ENCODE results near the gene TRIO.

The TRIO gene

DNA sequence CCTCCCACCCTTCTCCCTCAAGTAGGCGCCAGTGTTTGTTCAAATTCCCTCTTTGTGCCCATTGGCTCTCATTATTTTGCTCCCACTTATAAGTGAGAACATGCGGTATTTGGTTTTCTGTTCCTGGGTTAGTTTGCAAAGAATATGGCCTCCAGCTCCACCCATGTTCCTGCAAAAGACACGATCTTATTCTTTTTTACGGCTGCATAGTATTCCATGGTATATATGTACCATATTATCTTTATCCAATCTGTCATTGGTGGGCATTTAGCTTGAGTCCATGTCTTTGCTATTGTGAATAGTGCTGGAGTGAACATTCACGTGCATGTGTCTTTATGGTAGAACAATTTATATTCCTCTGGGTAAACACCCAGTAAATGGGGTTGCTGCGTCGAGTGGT, 375.5 kb downstream of the TRIO start:
- Histone ChIP-seq H3K23ac (ENCODE audit: low read length) (no peak overlapping the region), H2AK5ac (ENCODE audit: low read length) (no peak overlapping the region), H2AFZ (ENCODE audit: insufficient read depth, low read length, poor library complexity) (no peak overlapping the region), H3K4me3 (ENCODE audit: low read depth, low read length) (no peak overlapping the region), H3K14ac (ENCODE audit: low read length) (no peak overlapping the region), H3K9me3 (ENCODE audit: insufficient read depth, low read depth, low read length) (peaks cover 4% of the 10 kb centered on the region), H4K12ac (ENCODE audit: low read depth, low read length) (no peak overlapping the region), H3K18ac (ENCODE audit: low read length) (no peak overlapping the region), H4K8ac (ENCODE audit: low read depth, low read length) (no peak overlapping the region), H3K4ac (ENCODE audit: low read depth, low read length) (no peak overlapping the region), H3K9ac (ENCODE audit: low read length) (no peak overlapping the region), H3K36me3 (ENCODE audit: control insufficient read depth in 1 of 2, insufficient read depth in 2 of 2, low read length in 2 of 2) (no peaks in the 10 kb centered on the region), H3K4me2 (ENCODE audit: low read length) (no peak overlapping the region), H2BK12ac (ENCODE audit: low read length) (no peak overlapping the region), H3K79me1 (ENCODE audit: low read length) (no peaks in the 10 kb centered on the region), H3K27me3 (ENCODE audit: insufficient read depth, low read length) (no peaks in the 10 kb centered on the region), H3K27ac (ENCODE audit: low read depth, low read length) (no peak overlapping the region), H2BK120ac (ENCODE audit: insufficient read depth, low read length, poor library complexity) (no peak overlapping the region), H3K4me1 (ENCODE audit: control insufficient read depth in 1 of 2, insufficient read depth in 2 of 2, low read length in 2 of 2) (no peaks in the 10 kb centered on the region), H4K91ac (ENCODE audit: low read depth, low read length) (no peak overlapping the region), H2BK5ac (ENCODE audit: low read depth, low read length, poor library complexity) (no peak overlapping the region), H3K79me2 (ENCODE audit: control insufficient read depth, insufficient read depth, low read length, poor library complexity) (no peaks in the 10 kb centered on the region)
- no CpG with 5 or more reads among the region's 7 CpGs for WGBS (ENCODE audit: extremely low coverage, insufficient coverage, insufficient read length)
- no peak for DNase-seq

DNA sequence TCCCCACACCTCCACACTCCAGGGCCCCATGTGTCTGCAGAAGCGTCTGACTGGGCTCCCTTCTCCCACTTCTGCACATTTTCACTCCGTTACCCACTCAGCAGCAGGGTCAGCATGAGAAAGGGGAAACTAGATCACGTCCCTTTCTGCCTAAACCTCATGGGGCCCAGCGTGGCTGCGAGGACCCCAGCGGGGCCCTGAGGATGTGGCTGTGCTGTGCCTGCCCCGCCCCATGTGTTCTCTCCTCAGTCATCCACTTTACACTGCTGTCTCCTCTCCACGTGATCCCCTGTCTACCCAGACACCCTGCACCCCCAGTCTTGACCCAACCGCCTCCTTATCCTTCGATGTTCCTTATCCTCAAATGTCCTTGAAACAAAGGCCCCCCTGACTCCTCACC, 378.6 kb downstream of the TRIO start:
- H3K23ac ChIP-seq (ENCODE audit: low read length): no peak overlapping the region
- no peak overlapping the region for H3K4ac ChIP-seq (ENCODE audit: low read depth, low read length)
- no peak overlapping the region for H4K8ac ChIP-seq (ENCODE audit: low read depth, low read length)
- H2BK12ac ChIP-seq (ENCODE audit: low read length): no peak overlapping the region
- no peaks in the 10 kb centered on the region for H3K36me3 ChIP-seq (ENCODE audit: control insufficient read depth in 1 of 2, insufficient read depth in 2 of 2, low read length in 2 of 2)
- no peaks in the 10 kb centered on the region for H3K79me2 ChIP-seq (ENCODE audit: control insufficient read depth, insufficient read depth, low read length, poor library complexity)
- no peak for DNase-seq
- no peaks in the 10 kb centered on the region for H3K79me1 ChIP-seq (ENCODE audit: low read length)
- H3K4me2 ChIP-seq (ENCODE audit: low read length): no peak overlapping the region
- no peak overlapping the region for H2BK120ac ChIP-seq (ENCODE audit: insufficient read depth, low read length, poor library complexity)
- H2AFZ ChIP-seq (ENCODE audit: insufficient read depth, low read length, poor library complexity): no peak overlapping the region
- no peak overlapping the region for H4K12ac ChIP-seq (ENCODE audit: low read depth, low read length)
- H3K4me1 ChIP-seq (ENCODE audit: control insufficient read depth in 1 of 2, insufficient read depth in 2 of 2, low read length in 2 of 2): no peaks in the 10 kb centered on the region
- H2AK5ac ChIP-seq (ENCODE audit: low read length): no peak overlapping the region
- no peak overlapping the region for H3K18ac ChIP-seq (ENCODE audit: low read length)
- H3K4me3 ChIP-seq (ENCODE audit: low read depth, low read length): no peak overlapping the region
- H2BK5ac ChIP-seq (ENCODE audit: low read depth, low read length, poor library complexity): no peak overlapping the region
- no peak overlapping the region for H3K27ac ChIP-seq (ENCODE audit: low read depth, low read length)
- no CpG with 5 or more reads among the region's 10 CpGs for WGBS (ENCODE audit: extremely low coverage, insufficient coverage, insufficient read length)
- no peak overlapping the region for H4K91ac ChIP-seq (ENCODE audit: low read depth, low read length)
- no peaks in the 10 kb centered on the region for H3K27me3 ChIP-seq (ENCODE audit: insufficient read depth, low read length)
- H3K14ac ChIP-seq (ENCODE audit: low read length): no peak overlapping the region
- H3K9ac ChIP-seq (ENCODE audit: low read length): no peak overlapping the region
- peaks cover 4% of the 10 kb centered on the region for H3K9me3 ChIP-seq (ENCODE audit: insufficient read depth, low read depth, low read length)

DNA sequence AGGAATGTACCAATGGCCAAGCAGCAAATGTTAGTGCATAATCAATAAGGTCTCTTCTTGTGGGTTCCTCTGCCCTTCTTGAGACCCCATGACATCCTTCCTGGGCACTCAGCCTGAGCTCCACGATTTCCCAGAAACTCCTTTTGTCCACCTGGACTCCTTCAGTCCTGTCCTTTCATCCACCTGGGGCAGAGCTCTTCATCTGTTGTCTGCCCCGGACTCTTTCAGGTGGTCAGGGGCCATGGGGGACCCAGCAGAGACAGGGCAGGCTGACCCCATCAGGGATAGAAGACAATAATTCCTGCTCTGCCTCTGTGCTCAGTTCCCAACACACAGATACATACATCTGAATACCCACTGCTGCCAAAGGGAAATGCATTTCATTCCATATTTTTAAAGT, 379.6 kb downstream of the TRIO start:
- Histone ChIP-seq H2BK5ac (ENCODE audit: low read depth, low read length, poor library complexity) (no peak overlapping the region), H3K9me3 (ENCODE audit: insufficient read depth, low read depth, low read length) (peaks cover 4% of the 10 kb centered on the region), H4K8ac (ENCODE audit: low read depth, low read length) (no peak overlapping the region), H2AFZ (ENCODE audit: insufficient read depth, low read length, poor library complexity) (no peak overlapping the region), H2AK5ac (ENCODE audit: low read length) (no peak overlapping the region), H3K4me3 (ENCODE audit: low read depth, low read length) (no peak overlapping the region), H4K91ac (ENCODE audit: low read depth, low read length) (no peak overlapping the region), H3K4me1 (ENCODE audit: control insufficient read depth in 1 of 2, insufficient read depth in 2 of 2, low read length in 2 of 2) (no peaks in the 10 kb centered on the region), H3K79me1 (ENCODE audit: low read length) (no peaks in the 10 kb centered on the region), H3K4ac (ENCODE audit: low read depth, low read length) (no peak overlapping the region), H3K27me3 (ENCODE audit: insufficient read depth, low read length) (no peaks in the 10 kb centered on the region), H3K4me2 (ENCODE audit: low read length) (no peak overlapping the region), H3K9ac (ENCODE audit: low read length) (no peak overlapping the region), H3K14ac (ENCODE audit: low read length) (no peak overlapping the region), H4K12ac (ENCODE audit: low read depth, low read length) (no peak overlapping the region), H3K23ac (ENCODE audit: low read length) (no peak overlapping the region), H3K27ac (ENCODE audit: low read depth, low read length) (no peak overlapping the region), H3K18ac (ENCODE audit: low read length) (no peak overlapping the region), H2BK12ac (ENCODE audit: low read length) (no peak overlapping the region), H3K36me3 (ENCODE audit: control insufficient read depth in 1 of 2, insufficient read depth in 2 of 2, low read length in 2 of 2) (no peaks in the 10 kb centered on the region), H3K79me2 (ENCODE audit: control insufficient read depth, insufficient read depth, low read length, poor library complexity) (no peaks in the 10 kb centered on the region), H2BK120ac (ENCODE audit: insufficient read depth, low read length, poor library complexity) (no peak overlapping the region)
- no peak for DNase-seq
- WGBS (ENCODE audit: extremely low coverage, insufficient coverage, insufficient read length): no CpG with 5 or more reads among the region's 2 CpGs

DNA sequence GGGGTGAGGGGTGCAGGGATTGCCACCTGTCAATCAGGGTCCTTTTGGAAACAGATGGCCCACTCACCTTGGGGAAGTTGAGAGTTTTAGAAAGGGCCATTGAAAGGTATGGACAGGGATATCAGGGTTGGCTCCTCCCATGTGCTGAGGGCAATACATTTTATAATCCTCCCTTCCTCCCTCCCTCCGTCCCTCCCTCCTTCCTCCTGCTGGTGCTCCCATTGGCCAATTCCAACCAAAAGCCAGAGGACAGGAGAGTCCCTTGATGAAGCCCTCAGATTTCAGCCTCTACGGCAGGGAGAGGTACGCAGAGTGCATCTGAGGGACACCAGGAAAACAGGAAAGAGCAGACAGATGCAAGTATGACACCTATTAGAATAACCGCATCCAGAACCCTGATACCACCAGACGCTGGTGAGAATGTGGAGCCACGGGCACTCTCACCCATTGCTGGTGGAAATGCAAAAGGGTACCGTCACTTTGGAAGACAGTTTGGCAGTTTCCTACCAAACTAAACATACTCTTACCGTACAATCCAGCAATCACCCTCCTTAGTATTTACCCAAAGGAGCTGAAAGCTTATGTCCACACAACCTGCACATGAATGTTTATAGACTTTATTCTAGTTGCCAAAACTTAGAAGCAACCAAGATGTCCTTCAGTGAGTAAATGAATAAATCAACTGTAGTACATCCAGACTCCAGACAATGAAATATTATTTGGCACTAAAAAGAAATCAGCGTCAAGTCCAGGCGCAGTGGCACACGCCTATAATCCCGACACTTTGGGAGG, 380.3 kb downstream of the TRIO start:
- Histone ChIP-seq H3K79me1 (ENCODE audit: low read length) (no peaks in the 10 kb centered on the region), H3K27ac (ENCODE audit: low read depth, low read length) (no peak overlapping the region), H4K12ac (ENCODE audit: low read depth, low read length) (no peak overlapping the region), H3K14ac (ENCODE audit: low read length) (no peak overlapping the region), H3K9ac (ENCODE audit: low read length) (no peak overlapping the region), H4K8ac (ENCODE audit: low read depth, low read length) (no peak overlapping the region), H3K9me3 (ENCODE audit: insufficient read depth, low read depth, low read length) (peaks cover 4% of the 10 kb centered on the region), H3K23ac (ENCODE audit: low read length) (no peak overlapping the region), H3K4me3 (ENCODE audit: low read depth, low read length) (no peak overlapping the region), H3K18ac (ENCODE audit: low read length) (no peak overlapping the region), H2BK5ac (ENCODE audit: low read depth, low read length, poor library complexity) (no peak overlapping the region), H3K4me1 (ENCODE audit: control insufficient read depth in 1 of 2, insufficient read depth in 2 of 2, low read length in 2 of 2) (no peaks in the 10 kb centered on the region), H3K36me3 (ENCODE audit: control insufficient read depth in 1 of 2, insufficient read depth in 2 of 2, low read length in 2 of 2) (no peaks in the 10 kb centered on the region), H2AK5ac (ENCODE audit: low read length) (no peak overlapping the region), H2BK120ac (ENCODE audit: insufficient read depth, low read length, poor library complexity) (no peak overlapping the region), H2BK12ac (ENCODE audit: low read length) (no peak overlapping the region), H3K79me2 (ENCODE audit: control insufficient read depth, insufficient read depth, low read length, poor library complexity) (no peaks in the 10 kb centered on the region), H3K27me3 (ENCODE audit: insufficient read depth, low read length) (no peaks in the 10 kb centered on the region), H2AFZ (ENCODE audit: insufficient read depth, low read length, poor library complexity) (no peak overlapping the region), H3K4me2 (ENCODE audit: low read length) (no peak overlapping the region), H3K4ac (ENCODE audit: low read depth, low read length) (no peak overlapping the region), H4K91ac (ENCODE audit: low read depth, low read length) (no peak overlapping the region)
- no peak for DNase-seq
- WGBS (ENCODE audit: extremely low coverage, insufficient coverage, insufficient read length): no CpG with 5 or more reads among the region's 12 CpGs

Data from trophoblast cell (in vitro differentiated cells and primary cell).